SK-N-SH treated with all-trans-retinoic acid at 6 μM for 48 hours (cell line): Measurements from ENCODE around the gene FNDC7.

ENCODE experiments used
- BACH2 ChIP-seq: fragments of 250-450 bp; sonication (Bioruptor Pico); IDR thresholded peaks from 2 replicates; pipeline ENCODE4 v1.9.0; 2021; ENCODE audit warnings: mild to moderate bottlenecking, borderline replicate concordance
- ESRRG ChIP-seq: fragments of 250-450 bp; sonication (Bioruptor Pico); IDR thresholded peaks from 2 replicates; pipeline ENCODE4 v1.6.1; 2021; ENCODE audit warnings: mild to moderate bottlenecking
- GLIS3 ChIP-seq: fragments of 250-450 bp; sonication (Bioruptor Pico); IDR thresholded peaks from 2 replicates; pipeline ENCODE4 v1.5.0; 2020; ENCODE audit warnings: mild to moderate bottlenecking, moderate library complexity
- ISL1 ChIP-seq: fragments of 250-450 bp; sonication (Bioruptor Pico); IDR thresholded peaks from 2 replicates; pipeline ENCODE4 v2.1.2; 2022; ENCODE audit warnings: mild to moderate bottlenecking, moderate library complexity
- PATZ1 ChIP-seq: fragments of 250-450 bp; sonication (Bioruptor Pico); IDR thresholded peaks from 2 replicates; pipeline ENCODE4 v1.8.0; 2020; ENCODE audit warnings: mild to moderate bottlenecking, moderate library complexity, borderline replicate concordance
- POU6F1 ChIP-seq: fragments of 250-450 bp; sonication (Bioruptor Pico); IDR thresholded peaks from 2 replicates; pipeline ENCODE4 v1.8.0; 2021; ENCODE audit warnings: low read depth, mild to moderate bottlenecking, moderate library complexity, borderline replicate concordance
- PPARA ChIP-seq: fragments of 250-450 bp; sonication (Bioruptor Pico); IDR thresholded peaks from 2 replicates; pipeline ENCODE4 v1.5.0; 2020; ENCODE audit warnings: mild to moderate bottlenecking, borderline replicate concordance
- RARB ChIP-seq: fragments of 250-450 bp; sonication (Bioruptor Pico); IDR thresholded peaks from 2 replicates; pipeline ENCODE4 v1.8.0; 2021; ENCODE audit warnings: mild to moderate bottlenecking, moderate library complexity
- TCF4 ChIP-seq: fragments of 250-450 bp; sonication (Bioruptor Pico); IDR thresholded peaks from 2 replicates; pipeline ENCODE4 v1.8.0; 2021; ENCODE audit warnings: mild to moderate bottlenecking, moderate library complexity, borderline replicate concordance
- TOX ChIP-seq: fragments of 250-450 bp; sonication (Bioruptor Pico); IDR thresholded peaks from 2 replicates; pipeline ENCODE4 v1.8.0; 2021; ENCODE audit warnings: mild to moderate bottlenecking, moderate library complexity, borderline replicate concordance
- TSHZ2 ChIP-seq: fragments of 250-450 bp; sonication (Bioruptor Pico); IDR thresholded peaks from 2 replicates; pipeline ENCODE4 v1.5.0; 2020; ENCODE audit warnings: mild to moderate bottlenecking, moderate library complexity
- ZC3H10 ChIP-seq: fragments of 250-450 bp; sonication (Bioruptor Pico); IDR thresholded peaks from 2 replicates; pipeline ENCODE4 v1.5.1; 2021; ENCODE audit warnings: mild to moderate bottlenecking, moderate library complexity
- ZFP3 ChIP-seq: fragments of 250-450 bp; sonication (Bioruptor Pico); IDR thresholded peaks from 2 replicates; pipeline ENCODE4 v1.5.0; 2020; ENCODE audit warnings: mild to moderate bottlenecking, moderate library complexity
- ZFP30 ChIP-seq: fragments of 450-650 bp; formaldehyde crosslinking; IDR thresholded peaks from 2 replicates; pipeline ENCODE4 v1.5.0; 2022; ENCODE audit warnings: mild to moderate bottlenecking, moderate library complexity

GRCh38 chr1:108791790-108792189 is 79.1 kb downstream of the FNDC7 start:
- no peak for TF ChIP-seq TOX (CRISPR knock-in tag)
- TF ChIP-seq RARB (CRISPR knock-in tag): no peak
- TF ChIP-seq ESRRG (CRISPR knock-in tag): no peak
- TF ChIP-seq ZFP30: no peak
- TF ChIP-seq POU6F1 (CRISPR knock-in tag): no peak
- no peak for TF ChIP-seq PATZ1
- no peak for TF ChIP-seq TCF4 (CRISPR knock-in tag)
- no peak for TF ChIP-seq BACH2 (CRISPR knock-in tag)
- no peak for TF ChIP-seq ISL1 (CRISPR knock-in tag)
- TF ChIP-seq GLIS3 (CRISPR knock-in tag): no peak
- no peak for TF ChIP-seq ZFP3 (CRISPR knock-in tag)
- no peak for TF ChIP-seq PPARA (CRISPR knock-in tag)
- TF ChIP-seq TSHZ2 (CRISPR knock-in tag): no peak
- no peak for TF ChIP-seq ZC3H10 (CRISPR knock-in tag)
